ENCODE data around the gene PLB1.

GRCh38 chr2:28449488-28450395 is 46.1 kb upstream of the PLB1 start:
- TF ChIP-seq, protein P1, sequence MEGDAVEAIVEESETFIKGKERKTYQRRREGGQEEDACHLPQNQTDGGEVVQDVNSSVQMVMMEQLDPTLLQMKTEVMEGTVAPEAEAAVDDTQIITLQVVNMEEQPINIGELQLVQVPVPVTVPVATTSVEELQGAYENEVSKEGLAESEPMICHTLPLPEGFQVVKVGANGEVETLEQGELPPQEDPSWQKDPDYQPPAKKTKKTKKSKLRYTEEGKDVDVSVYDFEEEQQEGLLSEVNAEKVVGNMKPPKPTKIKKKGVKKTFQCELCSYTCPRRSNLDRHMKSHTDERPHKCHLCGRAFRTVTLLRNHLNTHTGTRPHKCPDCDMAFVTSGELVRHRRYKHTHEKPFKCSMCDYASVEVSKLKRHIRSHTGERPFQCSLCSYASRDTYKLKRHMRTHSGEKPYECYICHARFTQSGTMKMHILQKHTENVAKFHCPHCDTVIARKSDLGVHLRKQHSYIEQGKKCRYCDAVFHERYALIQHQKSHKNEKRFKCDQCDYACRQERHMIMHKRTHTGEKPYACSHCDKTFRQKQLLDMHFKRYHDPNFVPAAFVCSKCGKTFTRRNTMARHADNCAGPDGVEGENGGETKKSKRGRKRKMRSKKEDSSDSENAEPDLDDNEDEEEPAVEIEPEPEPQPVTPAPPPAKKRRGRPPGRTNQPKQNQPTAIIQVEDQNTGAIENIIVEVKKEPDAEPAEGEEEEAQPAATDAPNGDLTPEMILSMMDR (IDR thresholded peaks at IDR 0.05; ENCODE audit: low read length), result no peak
- no peak for TF ChIP-seq EZH2 (optimal IDR thresholded peaks at IDR 0.05; ENCODE audit: low read depth, low read length)

Measured in MM.1S (cell line).